ENCODE data around the gene BCL7A.
A peak's percentile ranks its signal among the peaks of the same experiment; 100 is the strongest.

BCL7A gene

GRCh38 chr12:122012184-122012583, 9.5 kb upstream of the BCL7A start:
- H3K9me3 ChIP-seq, result no peaks in the 10 kb centered on the region
- no peak for DNase-seq (ENCODE audit: low spot score in 2 of 2)
- H3K36me3 ChIP-seq (replicated peaks), result no peaks in the 10 kb centered on the region
- H3K4me3 ChIP-seq, result no peak overlapping the region
- no peaks in the 10 kb centered on the region for H3K27me3 ChIP-seq (ENCODE audit: low read depth)
- H3K4me1 ChIP-seq, result no peaks in the 10 kb centered on the region
- in situ Hi-C loops (cut with MboI; ENCODE audit: low sequenced_read_pairs), result no loop called here

- Histone ChIP-seq H3K4me3 (no peak overlapping the region), H3K27me3 (ENCODE audit: low read depth) (no peaks in the 10 kb centered on the region), H3K9me3 (no peaks in the 10 kb centered on the region), H3K4me1 (no peaks in the 10 kb centered on the region), H3K36me3 (replicated peaks) (no peaks in the 10 kb centered on the region)
- in situ Hi-C loops (cut with MboI; ENCODE audit: low sequenced_read_pairs), result no loop called here
- DNase-seq (ENCODE audit: low spot score in 2 of 2), result no peak
These were observed 8.5 kb upstream of the BCL7A start for GRCh38 chr12:122013136-122013535.

GRCh38 chr12:122013791-122014590, 7.7 kb upstream of the BCL7A start:
- no peaks in the 10 kb centered on the region for H3K4me1 ChIP-seq
- in situ Hi-C loops (cut with MboI; ENCODE audit: low sequenced_read_pairs), result no loop called here
- no peak for DNase-seq (ENCODE audit: low spot score in 2 of 2)
- H3K4me3 ChIP-seq, result no peak overlapping the region
- H3K36me3 ChIP-seq (replicated peaks), result no peaks in the 10 kb centered on the region
- H3K9me3 ChIP-seq, result 0 out of 2 replicates have a peak, but pooled peaks cover 2% of the 10 kb centered on the region
- no peaks in the 10 kb centered on the region for H3K27me3 ChIP-seq (ENCODE audit: low read depth)

GRCh38 chr12:122014781-122015180, 6.9 kb upstream of the BCL7A start:
- H3K4me1 ChIP-seq, result no peaks in the 10 kb centered on the region
- in situ Hi-C loops (cut with MboI; ENCODE audit: low sequenced_read_pairs), result no loop called here

GRCh38 chr12:122018457-122018856, 3.2 kb upstream of the BCL7A start:
- no peak for DNase-seq (ENCODE audit: low spot score in 2 of 2)
- Histone ChIP-seq H3K4me1 (peaks cover 11% of the 10 kb centered on the region), H3K36me3 (replicated peaks) (no peaks in the 10 kb centered on the region), H3K9me3 (0 out of 2 replicates have a peak, but pooled peaks cover 2% of the 10 kb centered on the region), H3K4me3 (no peak overlapping the region), H3K27me3 (ENCODE audit: low read depth) (no peaks in the 10 kb centered on the region)
- in situ Hi-C loops (cut with MboI; ENCODE audit: low sequenced_read_pairs), result no loop called here

More at GRCh38 chr12:122014781-122015180, 6.9 kb upstream of the BCL7A start:
- H3K9me3 ChIP-seq, result 0 out of 2 replicates have a peak, but pooled peaks cover 2% of the 10 kb centered on the region
- DNase-seq (ENCODE audit: low spot score in 2 of 2), result no peak
- H3K4me3 ChIP-seq, result no peak overlapping the region
- no peaks in the 10 kb centered on the region for H3K27me3 ChIP-seq (ENCODE audit: low read depth)
- no peaks in the 10 kb centered on the region for H3K36me3 ChIP-seq (replicated peaks)

GRCh38 chr12:122018937-122019336, 2.7 kb upstream of the BCL7A start:
- no peaks in the 10 kb centered on the region for H3K27me3 ChIP-seq (ENCODE audit: low read depth)
- H3K4me1 ChIP-seq, result peaks cover 15% of the 10 kb centered on the region
- no peaks in the 10 kb centered on the region for H3K36me3 ChIP-seq (replicated peaks)
- no peak for DNase-seq (ENCODE audit: low spot score in 2 of 2)
- in situ Hi-C loops (cut with MboI; ENCODE audit: low sequenced_read_pairs), result no loop called here
- H3K4me3 ChIP-seq, result no peak overlapping the region
- H3K9me3 ChIP-seq, result 0 out of 2 replicates have a peak, but pooled peaks cover 2% of the 10 kb centered on the region

- no peak for DNase-seq (ENCODE audit: low spot score in 2 of 2)
- Histone ChIP-seq H3K4me3 (peak overlapping the region; percentile 53), H3K9me3 (0 out of 2 replicates have a peak, but pooled peaks cover 2% of the 10 kb centered on the region), H3K27me3 (ENCODE audit: low read depth) (no peaks in the 10 kb centered on the region), H3K36me3 (replicated peaks) (no peaks in the 10 kb centered on the region), H3K4me1 (peaks cover 16% of the 10 kb centered on the region)
- in situ Hi-C loops (cut with MboI; ENCODE audit: low sequenced_read_pairs), result no loop called here
These were observed 890 bp upstream of the BCL7A start for GRCh38 chr12:122020795-122021192.

GRCh38 chr12:122021193-122021821, 377 bp upstream of the BCL7A start:
- Histone ChIP-seq H3K27me3 (ENCODE audit: low read depth) (no peaks in the 10 kb centered on the region), H3K36me3 (replicated peaks) (no peaks in the 10 kb centered on the region), H3K4me1 (peaks cover 16% of the 10 kb centered on the region), H3K9me3 (0 out of 2 replicates have a peak, but pooled peaks cover 2% of the 10 kb centered on the region), H3K4me3 (peak overlapping the region; percentile 53)
- in situ Hi-C loops (cut with MboI; ENCODE audit: low sequenced_read_pairs), result no loop called here
- peak in 1 of 2 experiments; percentile 56 for DNase-seq (ENCODE audit: low spot score in 2 of 2)

GRCh38 chr12:122022393-122023338, 982 bp downstream of the BCL7A start:
- 0 out of 2 replicates have a peak, but pooled peaks cover 2% of the 10 kb centered on the region for H3K9me3 ChIP-seq
- no peaks in the 10 kb centered on the region for H3K36me3 ChIP-seq (replicated peaks)
- peak overlapping the region; percentile 46 for H3K4me3 ChIP-seq
- H3K27me3 ChIP-seq (ENCODE audit: low read depth), result no peaks in the 10 kb centered on the region
- peaks cover 16% of the 10 kb centered on the region for H3K4me1 ChIP-seq
- peak in 1 of 2 experiments; percentile 51 for DNase-seq (ENCODE audit: low spot score in 2 of 2)
- in situ Hi-C loops (cut with MboI; ENCODE audit: low sequenced_read_pairs), result no loop called here

- DNase-seq (ENCODE audit: low spot score in 2 of 2), result peak; percentile 34 to 63
- in situ Hi-C loops (cut with MboI; ENCODE audit: low sequenced_read_pairs), result no loop called here
- no peaks in the 10 kb centered on the region for H3K27me3 ChIP-seq (ENCODE audit: low read depth)
- peak overlapping the region; percentile 46 for H3K4me3 ChIP-seq
- peaks cover 16% of the 10 kb centered on the region for H3K4me1 ChIP-seq
- H3K36me3 ChIP-seq (replicated peaks), result no peaks in the 10 kb centered on the region
- no peaks in the 10 kb centered on the region for H3K9me3 ChIP-seq
These were observed 1.9 kb downstream of the BCL7A start for GRCh38 chr12:122023339-122024131.

- Histone ChIP-seq H3K27me3 (ENCODE audit: low read depth) (no peaks in the 10 kb centered on the region), H3K36me3 (replicated peaks) (no peaks in the 10 kb centered on the region), H3K9me3 (no peaks in the 10 kb centered on the region), H3K4me1 (peaks cover 16% of the 10 kb centered on the region), H3K4me3 (peak overlapping the region; percentile 46)
- in situ Hi-C loops (cut with MboI; ENCODE audit: low sequenced_read_pairs), result no loop called here
- DNase-seq (ENCODE audit: low spot score in 2 of 2), result peak in 1 of 2 experiments; percentile 18
These were observed 2.6 kb downstream of the BCL7A start for GRCh38 chr12:122024132-122024785.

GRCh38 chr12:122026706-122027333, 5.1 kb downstream of the BCL7A start:
- in situ Hi-C loops (cut with MboI; ENCODE audit: low sequenced_read_pairs), result no loop called here
- DNase-seq (ENCODE audit: low spot score in 2 of 2), result no peak
- Histone ChIP-seq H3K36me3 (replicated peaks) (no peaks in the 10 kb centered on the region), H3K4me3 (no peak overlapping the region), H3K27me3 (ENCODE audit: low read depth) (no peaks in the 10 kb centered on the region), H3K4me1 (peaks cover 10% of the 10 kb centered on the region), H3K9me3 (no peaks in the 10 kb centered on the region)

All from HAP-1 (cell line).